Stimulated activated naive CD8-positive, alpha-beta T cell treated with anti-CD3 and anti-CD28 coated beads, Interleukin-15, amount 100 ng/mL, for 72 hours (primary cell): ENCODE measurements around the gene ZNF655.

Experiments used
- ATAC-seq: fragments of 150-1000 bp; cut with Tn5 transposase; 2 replicates; pipeline ENCODE4 v1.10.0; 2021; ENCODE audit warnings: mild to moderate bottlenecking, moderate library complexity
- DNase-seq, 2 donors: peaks; one replicate each; pipeline ENCODE4 v3.0.0; 2021 to 2022
- H3K27ac Mint-ChIP-seq, 2 donors: one replicate each; pipeline ENCODE4 v1.8.0; 2022; ENCODE audit warnings: mild to moderate bottlenecking in 2 of 2, mixed read lengths in 2 of 2, moderate library complexity in 2 of 2
- H3K27me3 Mint-ChIP-seq: one replicate; pipeline ENCODE4 v1.8.0; 2022; ENCODE audit warnings: mixed read lengths
- H3K4me1 Mint-ChIP-seq: one replicate; pipeline ENCODE4 v1.8.0; 2022; ENCODE audit warnings: mild to moderate bottlenecking, mixed read lengths
- H3K4me3 Mint-ChIP-seq, 2 donors: one replicate each; pipeline ENCODE4 v1.8.0; 2022; ENCODE audit warnings: mild to moderate bottlenecking in 2 of 2, mixed read lengths in 2 of 2, moderate library complexity in 1 of 2
- H3K9me3 Mint-ChIP-seq, 2 donors: one replicate each; pipeline ENCODE4 v1.8.0; 2022; ENCODE audit warnings: mixed read lengths in 2 of 2

The ZNF655 gene

GRCh38 chr7:99616359-99617191 lies 58.1 kb downstream of the ZNF655 start, which contains the start of gene ZSCAN25:
Gene ZSCAN25 (plus strand): TSS chr7:99616946. CDS start chr7:99619607, 2,661 bp downstream.
- peak; percentile 89 to 93 for DNase-seq
- Mint-ChIP-seq H3K9me3 (peaks cover 5 to 8% of the 10 kb centered on the region in 2 donors), H3K27me3 (no peaks in the 10 kb centered on the region), H3K4me1 (peaks cover 66% of the 10 kb centered on the region), H3K4me3 (peak within 1 kb of the TSS; percentile 91 to 96), H3K27ac (peak within 1 kb of the TSS; percentile 87 to 89)
- peak; percentile 97 for ATAC-seq

GRCh38 chr7:99617192-99617781 lies 58.8 kb downstream of the ZNF655 start:
- peak overlapping the region; percentile 91 to 96 for H3K4me3 Mint-ChIP-seq
- H3K9me3 Mint-ChIP-seq, result peaks cover 5 to 8% of the 10 kb centered on the region in 2 donors
- H3K27ac Mint-ChIP-seq, result peak overlapping the region; percentile 87 to 89
- peaks cover 74% of the 10 kb centered on the region for H3K4me1 Mint-ChIP-seq
- ATAC-seq (no peak), DNase-seq (no peak)
- no peaks in the 10 kb centered on the region for H3K27me3 Mint-ChIP-seq

GRCh38 chr7:99618726-99619125 lies 60.3 kb downstream of the ZNF655 start:
- Mint-ChIP-seq H3K9me3 (peaks cover 0 to 5% of the 10 kb centered on the region in 2 donors), H3K4me1 (peaks cover 88% of the 10 kb centered on the region), H3K27me3 (no peaks in the 10 kb centered on the region), H3K4me3 (peak overlapping the region; percentile 91 to 96), H3K27ac (peak overlapping the region; percentile 19 to 87)
- ATAC-seq (no peak), DNase-seq (no peak)

GRCh38 chr7:99619571-99620130 lies 61.2 kb downstream of the ZNF655 start:
- no peaks in the 10 kb centered on the region for H3K27me3 Mint-ChIP-seq
- peaks cover 95% of the 10 kb centered on the region for H3K4me1 Mint-ChIP-seq
- ATAC-seq (no peak), DNase-seq (no peak)
- H3K27ac Mint-ChIP-seq, result peak overlapping the region; percentile 17 to 57
- peak overlapping the region in 1 of 2 donors; percentile 91 for H3K4me3 Mint-ChIP-seq
- peaks cover 0 to under 1% of the 10 kb centered on the region in 2 donors for H3K9me3 Mint-ChIP-seq

- Mint-ChIP-seq H3K27me3 (no peaks in the 10 kb centered on the region), H3K4me1 (peaks cover 96% of the 10 kb centered on the region), H3K9me3 (no peaks in the 10 kb centered on the region), H3K27ac (peak overlapping the region; percentile 63 to 93), H3K4me3 (peak overlapping the region in 1 of 2 donors; percentile 4)
- DNase-seq, result no peak
- ATAC-seq, result no peak
These were observed 62.8 kb downstream of the ZNF655 start for GRCh38 chr7:99621271-99621670.

GRCh38 chr7:99622596-99622995 lies 64.2 kb downstream of the ZNF655 start:
- H3K4me3 Mint-ChIP-seq, result peak overlapping the region; percentile 97 to 100
- H3K27me3 Mint-ChIP-seq, result no peaks in the 10 kb centered on the region
- peak; percentile 34 to 41 for DNase-seq

GRCh38 chr7:99623091-99623693 lies 64.8 kb downstream of the ZNF655 start:
- H3K27me3 Mint-ChIP-seq, result no peaks in the 10 kb centered on the region
- peaks cover 94% of the 10 kb centered on the region for H3K4me1 Mint-ChIP-seq
- peak overlapping the region; percentile 97 to 100 for H3K4me3 Mint-ChIP-seq
- DNase-seq, result peak; percentile 50 to 69
- H3K9me3 Mint-ChIP-seq, result no peaks in the 10 kb centered on the region
- ATAC-seq, result peak; percentile 76
- peak overlapping the region; percentile 99 to 100 for H3K27ac Mint-ChIP-seq

More at GRCh38 chr7:99622596-99622995, 64.2 kb downstream of the ZNF655 start:
- H3K27ac Mint-ChIP-seq, result peak overlapping the region; percentile 99 to 100
- H3K9me3 Mint-ChIP-seq, result no peaks in the 10 kb centered on the region
- peak; percentile 19 for ATAC-seq
- H3K4me1 Mint-ChIP-seq, result peaks cover 96% of the 10 kb centered on the region

- Mint-ChIP-seq H3K27me3 (no peaks in the 10 kb centered on the region), H3K9me3 (no peaks in the 10 kb centered on the region), H3K27ac (peak overlapping the region; percentile 99 to 100), H3K4me1 (peaks cover 94% of the 10 kb centered on the region), H3K4me3 (peak overlapping the region; percentile 97 to 100)
- peak; percentile 66 to 68 for DNase-seq
- peak; percentile 63 for ATAC-seq
These were observed 65.4 kb downstream of the ZNF655 start for GRCh38 chr7:99623702-99624447.

GRCh38 chr7:99624484-99624883 lies 66.0 kb downstream of the ZNF655 start:
- DNase-seq (peak; percentile 80 to 87), ATAC-seq (peak; percentile 84)
- Mint-ChIP-seq H3K4me1 (peaks cover 94% of the 10 kb centered on the region), H3K27me3 (no peaks in the 10 kb centered on the region), H3K9me3 (no peaks in the 10 kb centered on the region), H3K27ac (peak overlapping the region; percentile 99 to 100), H3K4me3 (peak overlapping the region; percentile 97 to 100)

- Mint-ChIP-seq H3K4me3 (peak overlapping the region; percentile 97 to 100), H3K27me3 (no peaks in the 10 kb centered on the region), H3K4me1 (peaks cover 94% of the 10 kb centered on the region), H3K9me3 (no peaks in the 10 kb centered on the region), H3K27ac (peak overlapping the region; percentile 99 to 100)
- DNase-seq, result peak; percentile 30 to 55
- no peak for ATAC-seq
These were observed 66.9 kb downstream of the ZNF655 start for GRCh38 chr7:99625321-99625720.

- H3K9me3 Mint-ChIP-seq, result no peaks in the 10 kb centered on the region
- H3K27ac Mint-ChIP-seq, result peak overlapping the region; percentile 99 to 100
- peak overlapping the region; percentile 97 to 100 for H3K4me3 Mint-ChIP-seq
- H3K4me1 Mint-ChIP-seq, result peaks cover 94% of the 10 kb centered on the region
- DNase-seq (no peak), ATAC-seq (no peak)
- H3K27me3 Mint-ChIP-seq, result no peaks in the 10 kb centered on the region
These were observed 67.5 kb downstream of the ZNF655 start for GRCh38 chr7:99625961-99626360.
